Hepatocyte (in vitro differentiated cells): ENCODE data around the gene CD40. TPM values are rescaled to one million over a fixed set of nuclear protein-coding genes. Genes with fewer than 3 reads are reported as not detected.

Experiments
- DNase-seq: peaks from one replicate; pipeline ENCODE4 v3.0.0-alpha.2; 2016; ENCODE audit warnings: low spot score
- H2AFZ ChIP-seq: fragments of 200-600 bp; sonication (generic); 2 replicates; pipeline ENCODE4 v1.6.0; 2016; ENCODE audit warnings: antibody characterized with exemption, mild to moderate bottlenecking
- H3K27ac ChIP-seq: fragments of 200-600 bp; sonication (generic); 2 replicates; pipeline ENCODE4 v1.5.1; 2016; ENCODE audit warnings: mild to moderate bottlenecking
- H3K27me3 ChIP-seq: fragments of 200-600 bp; sonication (generic); 2 replicates; pipeline ENCODE4 v1.6.1; 2016
- H3K36me3 ChIP-seq: fragments of 200-600 bp; sonication (generic); replicated peaks from 2 replicates; pipeline ENCODE4 v1.5.1; 2016; ENCODE audit warnings: low read depth; ENCODE audit not compliant: insufficient read depth
- H3K4me1 ChIP-seq: fragments of 200-600 bp; sonication (generic); 2 replicates; pipeline ENCODE4 v1.5.1; 2016; ENCODE audit warnings: mild to moderate bottlenecking, moderate library complexity; ENCODE audit not compliant: insufficient read depth
- H3K4me2 ChIP-seq: fragments of 200-600 bp; sonication (generic); 2 replicates; pipeline ENCODE4 v1.6.0; 2016
- H3K4me3 ChIP-seq: fragments of 200-600 bp; sonication (generic); 2 replicates; pipeline ENCODE4 v1.5.1; 2016; ENCODE audit warnings: mild to moderate bottlenecking
- H3K79me2 ChIP-seq: fragments of 200-600 bp; sonication (generic); 2 replicates; pipeline ENCODE4 v1.6.0; 2017; ENCODE audit warnings: mild to moderate bottlenecking
- H3K9me2 ChIP-seq: fragments of 200-600 bp; sonication (generic); replicated peaks from 2 replicates; pipeline ENCODE4 v1.6.0; 2017; ENCODE audit warnings: mild to moderate bottlenecking; ENCODE audit not compliant: insufficient read depth
- H3K9me3 ChIP-seq: fragments of 200-600 bp; sonication (generic); 2 replicates; pipeline ENCODE4 v1.5.1; 2016; ENCODE audit warnings: low read depth, mild to moderate bottlenecking
- H4K20me1 ChIP-seq: fragments of 200-600 bp; sonication (generic); 2 replicates; pipeline ENCODE4 v1.6.0; 2016; ENCODE audit warnings: mild to moderate bottlenecking; ENCODE audit not compliant: insufficient read depth, poor library complexity, severe bottlenecking
- EZH2 ChIP-seq: fragments of 200-600 bp; sonication (generic); IDR thresholded peaks from 2 replicates; pipeline ENCODE4 v1.6.1; 2016; ENCODE audit warnings: antibody characterized with exemption, mild to moderate bottlenecking, borderline replicate concordance
- EZH2phosphoT487 ChIP-seq: fragments of 200-600 bp; sonication (generic); IDR thresholded peaks from one replicate; pipeline ENCODE4 v1.6.1; 2018; ENCODE audit warnings: antibody characterized with exemption, mild to moderate bottlenecking, low read depth, moderate library complexity; ENCODE audit not compliant: unreplicated experiment, severe bottlenecking
- WGBS: methylation state at CpG from one replicate; pipeline ENCODE4 v1.1.6; 2016; ENCODE audit warnings: low lambda C conversion rate; ENCODE audit errors: missing lambda C conversion rate; 5-methylcytosine and 5-hydroxymethylcytosine counted together
- polyA plus RNA-seq: library from polyadenylated mRNA; unstranded; fragments of >200 nt; fragmentation: Nextera tagmentation; extraction: Ambion mirVana; gene quantifications from 2 replicates; pipeline ENCODE4 v1.2.1, GENCODE V29; 2016
- total RNA-seq: library from RNA; depleted of rRNA; stranded (reverse); fragments of >200 nt; gene quantifications from 2 replicates; pipeline ENCODE4 v1.2.3, GENCODE V29; 2014
- TF ChIP-seq, protein P1 (sequence below): fragments of 200-600 bp; sonication (generic); IDR thresholded peaks from 2 replicates; pipeline ENCODE4 v1.5.1; 2016; ENCODE audit warnings: antibody characterized with exemption, mild to moderate bottlenecking; ENCODE audit not compliant: poor library complexity

The CD40 gene
- total and polyA plus RNA-seq, 2 experiments from 2014 or later: 3.2 to 8.0 TPM

GRCh38 chr20:46152824-46153586 is 34.9 kb downstream of the CD40 start:
- Histone ChIP-seq H3K36me3 (no peaks in the 10 kb centered on the region), H3K4me2 (no peak overlapping the region), H2AFZ (no peak overlapping the region), H3K4me1 (no peaks in the 10 kb centered on the region), H3K79me2 (no peaks in the 10 kb centered on the region), H4K20me1 (no peaks in the 10 kb centered on the region), H3K27ac (no peak overlapping the region), H3K4me3 (no peak overlapping the region), H3K9me2 (no peaks in the 10 kb centered on the region), H3K27me3 (no peaks in the 10 kb centered on the region), H3K9me3 (no peaks in the 10 kb centered on the region)
- no peak for DNase-seq
- TF ChIP-seq EZH2phosphoT487: no peak
- TF ChIP-seq, protein P1, sequence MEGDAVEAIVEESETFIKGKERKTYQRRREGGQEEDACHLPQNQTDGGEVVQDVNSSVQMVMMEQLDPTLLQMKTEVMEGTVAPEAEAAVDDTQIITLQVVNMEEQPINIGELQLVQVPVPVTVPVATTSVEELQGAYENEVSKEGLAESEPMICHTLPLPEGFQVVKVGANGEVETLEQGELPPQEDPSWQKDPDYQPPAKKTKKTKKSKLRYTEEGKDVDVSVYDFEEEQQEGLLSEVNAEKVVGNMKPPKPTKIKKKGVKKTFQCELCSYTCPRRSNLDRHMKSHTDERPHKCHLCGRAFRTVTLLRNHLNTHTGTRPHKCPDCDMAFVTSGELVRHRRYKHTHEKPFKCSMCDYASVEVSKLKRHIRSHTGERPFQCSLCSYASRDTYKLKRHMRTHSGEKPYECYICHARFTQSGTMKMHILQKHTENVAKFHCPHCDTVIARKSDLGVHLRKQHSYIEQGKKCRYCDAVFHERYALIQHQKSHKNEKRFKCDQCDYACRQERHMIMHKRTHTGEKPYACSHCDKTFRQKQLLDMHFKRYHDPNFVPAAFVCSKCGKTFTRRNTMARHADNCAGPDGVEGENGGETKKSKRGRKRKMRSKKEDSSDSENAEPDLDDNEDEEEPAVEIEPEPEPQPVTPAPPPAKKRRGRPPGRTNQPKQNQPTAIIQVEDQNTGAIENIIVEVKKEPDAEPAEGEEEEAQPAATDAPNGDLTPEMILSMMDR: no peak
- TF ChIP-seq EZH2: no peak
- WGBS: 92% methylated on average over 31 of the region's 33 CpGs

DNA sequence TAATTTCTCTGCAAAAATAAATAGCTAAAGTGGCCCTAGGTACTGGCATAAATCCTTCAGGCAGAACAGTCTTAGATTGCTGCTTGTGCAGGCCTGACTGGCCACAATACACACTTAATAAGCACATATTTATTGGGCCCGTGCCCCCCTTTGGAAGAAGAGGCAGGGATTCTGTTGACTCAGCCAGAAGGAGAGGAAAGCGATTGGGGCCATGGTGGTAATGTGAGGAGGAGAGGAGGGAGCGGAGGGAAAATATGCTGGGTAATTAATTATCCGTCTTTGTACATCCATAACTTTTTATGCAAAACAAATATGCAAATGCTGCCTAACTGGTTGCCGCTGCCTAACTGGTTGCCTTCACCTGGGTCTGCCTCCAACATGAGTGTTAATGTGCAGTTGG is 36.2 kb downstream of the CD40 start:
- Histone ChIP-seq H3K36me3 (no peaks in the 10 kb centered on the region), H3K9me2 (no peaks in the 10 kb centered on the region), H3K79me2 (no peaks in the 10 kb centered on the region), H3K27ac (no peak overlapping the region), H3K4me2 (no peak overlapping the region), H3K9me3 (no peaks in the 10 kb centered on the region), H3K4me1 (no peaks in the 10 kb centered on the region), H3K4me3 (no peak overlapping the region), H3K27me3 (peaks cover 11% of the 10 kb centered on the region), H2AFZ (no peak overlapping the region), H4K20me1 (no peaks in the 10 kb centered on the region)
- no peak for DNase-seq
- TF ChIP-seq, protein P1: no peak
- TF ChIP-seq EZH2 (no peak), EZH2phosphoT487 (no peak)
- WGBS: 82% methylated on average over 5 of the region's 5 CpGs

DNA sequence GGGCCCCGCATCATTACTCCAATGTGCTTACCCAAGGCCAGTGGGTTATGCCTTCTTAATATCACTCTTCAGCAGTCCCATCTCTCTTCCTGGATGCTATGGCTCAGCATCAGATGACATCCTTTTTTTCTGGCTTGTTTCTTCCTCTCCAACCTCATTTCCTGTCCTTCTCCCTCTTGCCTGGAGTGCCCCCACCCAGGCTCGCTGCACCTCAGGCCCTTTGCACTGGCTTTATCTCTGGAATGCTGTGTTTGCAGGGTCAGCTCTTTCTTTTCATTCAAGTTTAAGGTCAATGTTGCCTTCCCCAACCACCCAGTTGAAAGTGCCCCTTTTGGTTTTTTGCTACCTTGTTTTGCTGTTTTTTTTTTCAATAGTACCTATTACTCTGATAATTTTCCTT is 36.7 kb downstream of the CD40 start:
- H3K27me3 ChIP-seq: peaks cover 15% of the 10 kb centered on the region
- no peaks in the 10 kb centered on the region for H3K9me3 ChIP-seq
- no peak overlapping the region for H3K4me3 ChIP-seq
- TF ChIP-seq EZH2 (no peak), EZH2phosphoT487 (no peak)
- TF ChIP-seq, protein P1: no peak
- no peaks in the 10 kb centered on the region for H3K79me2 ChIP-seq
- H3K36me3 ChIP-seq: no peaks in the 10 kb centered on the region
- no peak overlapping the region for H3K4me2 ChIP-seq
- no peak overlapping the region for H3K27ac ChIP-seq
- no peaks in the 10 kb centered on the region for H3K9me2 ChIP-seq
- no peak for DNase-seq
- 87% methylated on average over 2 of the region's 2 CpGs for WGBS
- H2AFZ ChIP-seq: no peak overlapping the region
- no peaks in the 10 kb centered on the region for H3K4me1 ChIP-seq
- H4K20me1 ChIP-seq: no peaks in the 10 kb centered on the region
